GM18907 (cell line): ENCODE measurements around the gene LACC1.

Experiments used
- ATAC-seq: cut with Tn5 transposase; IDR thresholded peaks from one replicate; pipeline ENCODE4 v1.9.1; 2021; ENCODE audit warnings: mild to moderate bottlenecking, moderate library complexity; ENCODE audit not compliant: unreplicated experiment

Gene LACC1

GRCh38 chr13:43879755-43880181 is at the start of gene LACC1:
TSS of gene LACC1 (plus strand) at chr13:43879904. CDS start at chr13:43880986, 1,082 bp downstream.
- ATAC-seq: peak; percentile 51

GRCh38 chr13:43830497-43830881 is 49.2 kb upstream of the LACC1 start:
- no peak for ATAC-seq

- ATAC-seq: no peak
Observed at GRCh38 chr13:43831088-43831487, 48.6 kb upstream of the LACC1 start.

- no peak for ATAC-seq
Observed at GRCh38 chr13:43835701-43836100, 44.0 kb upstream of the LACC1 start.

GRCh38 chr13:43838909-43839308 is 40.8 kb upstream of the LACC1 start:
- ATAC-seq: no peak

GRCh38 chr13:43846496-43847158 is 33.1 kb upstream of the LACC1 start:
- ATAC-seq: no peak

GRCh38 chr13:43848001-43848649 is 31.6 kb upstream of the LACC1 start:
- ATAC-seq: no peak

GRCh38 chr13:43850873-43851272 is 28.8 kb upstream of the LACC1 start:
- ATAC-seq: no peak

GRCh38 chr13:43852923-43853404 is 26.7 kb upstream of the LACC1 start:
- ATAC-seq: no peak

- no peak for ATAC-seq
Observed at GRCh38 chr13:43861863-43862262, 17.8 kb upstream of the LACC1 start.

- no peak for ATAC-seq
Observed at GRCh38 chr13:43864921-43865320, 14.8 kb upstream of the LACC1 start.

- no peak for ATAC-seq
Observed at GRCh38 chr13:43865892-43866291, 13.8 kb upstream of the LACC1 start.

GRCh38 chr13:43872181-43872580 is 7.5 kb upstream of the LACC1 start:
- no peak for ATAC-seq

- ATAC-seq: no peak
Observed at GRCh38 chr13:43874504-43875092, 5.1 kb upstream of the LACC1 start.

GRCh38 chr13:43876366-43876765 is 3.3 kb upstream of the LACC1 start:
- ATAC-seq: no peak

- ATAC-seq: no peak
Observed at GRCh38 chr13:43877326-43877725, 2.4 kb upstream of the LACC1 start.

GRCh38 chr13:43877766-43878165 is 1.9 kb upstream of the LACC1 start:
- no peak for ATAC-seq

GRCh38 chr13:43878892-43879754 is 581 bp upstream of the LACC1 start, which contains the start of gene CCDC122:
TSS of gene CCDC122 (minus strand) at chr13:43879740. CDS start at chr13:43869376, 10,364 bp downstream.
- ATAC-seq: peak; percentile 78

GRCh38 chr13:43880214-43880855 is 631 bp downstream of the LACC1 start:
- no peak for ATAC-seq

GRCh38 chr13:43880926-43881325 is 1.2 kb downstream of the LACC1 start:
- ATAC-seq: no peak

GRCh38 chr13:43881580-43881979 is 1.9 kb downstream of the LACC1 start:
- no peak for ATAC-seq
